Activated effector memory CD4-positive, alpha-beta T cell treated with Interleukin-2 at 50 U/mL for 16 hours (primary cell): ENCODE data around the gene PWWP2A.
"Not testable (repeated sequence)": the region's sequence is repeated elsewhere in the genome, so short reads cannot be mapped to it uniquely, and the experiment has no call there.

Experiments
- DNase-seq: peaks from one replicate; pipeline ENCODE4 v3.0.0-alpha.2; 2020

PWWP2A gene, protein sequence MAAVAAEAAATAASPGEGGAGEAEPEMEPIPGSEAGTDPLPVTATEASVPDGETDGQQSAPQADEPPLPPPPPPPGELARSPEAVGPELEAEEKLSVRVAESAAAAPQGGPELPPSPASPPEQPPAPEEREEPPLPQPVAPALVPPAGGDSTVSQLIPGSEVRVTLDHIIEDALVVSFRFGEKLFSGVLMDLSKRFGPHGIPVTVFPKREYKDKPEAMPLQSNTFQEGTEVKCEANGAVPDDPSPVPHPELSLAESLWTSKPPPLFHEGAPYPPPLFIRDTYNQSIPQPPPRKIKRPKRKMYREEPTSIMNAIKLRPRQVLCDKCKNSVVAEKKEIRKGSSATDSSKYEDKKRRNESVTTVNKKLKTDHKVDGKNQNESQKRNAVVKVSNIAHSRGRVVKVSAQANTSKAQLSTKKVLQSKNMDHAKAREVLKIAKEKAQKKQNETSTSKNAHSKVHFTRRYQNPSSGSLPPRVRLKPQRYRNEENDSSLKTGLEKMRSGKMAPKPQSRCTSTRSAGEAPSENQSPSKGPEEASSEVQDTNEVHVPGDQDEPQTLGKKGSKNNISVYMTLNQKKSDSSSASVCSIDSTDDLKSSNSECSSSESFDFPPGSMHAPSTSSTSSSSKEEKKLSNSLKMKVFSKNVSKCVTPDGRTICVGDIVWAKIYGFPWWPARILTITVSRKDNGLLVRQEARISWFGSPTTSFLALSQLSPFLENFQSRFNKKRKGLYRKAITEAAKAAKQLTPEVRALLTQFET

DNA sequence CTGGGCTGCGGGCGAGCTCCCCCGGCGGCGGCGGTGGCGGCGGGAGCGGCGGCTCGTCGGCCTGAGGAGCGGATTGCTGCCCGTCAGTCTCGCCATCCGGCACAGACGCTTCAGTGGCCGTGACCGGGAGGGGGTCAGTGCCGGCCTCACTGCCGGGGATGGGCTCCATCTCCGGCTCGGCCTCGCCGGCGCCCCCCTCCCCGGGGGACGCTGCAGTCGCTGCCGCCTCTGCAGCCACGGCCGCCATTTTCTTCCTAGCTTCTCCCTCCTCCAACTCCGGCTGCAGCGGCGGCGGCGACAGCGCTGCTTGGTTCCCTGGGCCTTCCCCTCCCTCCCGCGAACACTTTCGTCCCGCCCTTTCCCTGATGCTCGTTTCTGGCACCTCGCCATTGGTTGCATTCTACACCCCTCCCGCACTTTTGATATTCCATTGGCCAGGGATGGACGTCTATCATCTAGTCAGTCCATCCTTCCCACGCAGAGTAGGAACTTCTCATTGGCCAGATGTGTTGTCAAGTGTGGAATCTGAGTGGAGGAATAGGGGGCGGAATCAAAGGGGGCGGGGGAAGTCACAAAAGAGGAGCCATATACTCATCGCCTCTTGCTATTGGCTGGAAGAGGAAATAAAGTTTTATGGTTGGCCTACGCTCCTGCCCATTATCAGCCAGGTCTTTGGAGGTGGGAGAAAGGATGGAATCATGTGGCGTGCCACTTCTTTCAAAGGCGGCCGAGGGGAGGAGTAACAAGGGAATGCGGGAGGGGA, at the start of gene PWWP2A:
Gene PWWP2A (minus strand): TSS at position 309 of the 763 bp plus-strand sequence. CDS start 62 bp downstream, at position 247.
- peak; percentile 94 for DNase-seq

DNA sequence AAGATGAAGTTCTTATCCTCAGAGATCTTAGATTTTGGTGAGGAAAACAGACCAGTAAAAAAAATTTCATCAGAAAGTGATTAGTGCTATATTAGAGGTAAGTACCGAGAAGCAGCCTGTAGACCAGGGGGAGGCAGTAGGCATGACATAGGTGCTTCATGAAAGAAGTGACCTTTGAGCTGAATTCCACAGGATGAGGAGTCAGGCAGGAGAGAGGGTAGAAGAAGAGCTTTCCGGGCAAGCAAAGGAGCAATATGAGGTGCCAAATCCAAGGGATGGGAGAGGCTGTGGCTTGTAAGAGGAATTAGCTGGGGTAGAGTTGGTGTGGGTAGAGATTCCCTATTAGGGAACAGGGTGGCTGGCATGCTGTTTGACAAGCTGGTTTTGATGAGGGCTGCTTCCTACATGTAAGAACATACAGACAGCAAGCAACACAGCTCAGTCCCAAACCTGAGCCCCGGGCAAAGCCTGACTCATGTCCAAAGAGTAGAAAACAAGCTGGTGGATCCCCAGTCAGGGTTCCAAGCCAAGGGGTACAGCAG, 48.4 kb upstream of the PWWP2A start:
- DNase-seq = no peak

DNA sequence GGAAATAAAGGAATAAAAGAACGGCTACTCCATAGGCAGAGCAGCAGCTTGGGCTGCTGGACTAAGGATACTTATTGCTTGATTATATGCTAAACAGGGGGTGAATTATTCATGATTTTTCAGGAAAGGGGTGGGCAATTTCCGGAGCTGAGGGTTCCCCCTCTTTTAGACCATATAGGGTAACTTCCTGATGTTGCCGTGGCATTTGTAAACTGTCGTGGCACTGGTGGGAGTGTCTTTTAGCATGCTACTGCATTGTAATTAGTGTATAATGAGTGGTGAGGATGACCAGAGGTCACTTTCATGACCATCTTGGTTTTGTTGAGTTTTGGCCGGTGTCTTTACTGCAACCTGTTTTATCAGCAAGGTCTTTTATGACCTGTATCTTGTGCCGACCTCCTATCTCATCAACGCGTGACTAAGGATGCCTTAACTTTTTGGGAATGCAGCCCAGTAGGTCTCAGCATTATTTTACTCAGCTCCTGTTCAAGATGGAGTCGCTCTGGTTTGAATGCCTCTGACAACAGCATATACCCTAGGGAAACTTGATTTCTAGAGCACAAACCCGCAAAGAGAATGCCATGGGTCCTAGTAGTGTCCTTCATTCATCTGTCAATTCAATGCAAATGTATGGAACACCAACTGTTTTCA, 47.8 kb upstream of the PWWP2A start:
- DNase-seq = no peak

DNA sequence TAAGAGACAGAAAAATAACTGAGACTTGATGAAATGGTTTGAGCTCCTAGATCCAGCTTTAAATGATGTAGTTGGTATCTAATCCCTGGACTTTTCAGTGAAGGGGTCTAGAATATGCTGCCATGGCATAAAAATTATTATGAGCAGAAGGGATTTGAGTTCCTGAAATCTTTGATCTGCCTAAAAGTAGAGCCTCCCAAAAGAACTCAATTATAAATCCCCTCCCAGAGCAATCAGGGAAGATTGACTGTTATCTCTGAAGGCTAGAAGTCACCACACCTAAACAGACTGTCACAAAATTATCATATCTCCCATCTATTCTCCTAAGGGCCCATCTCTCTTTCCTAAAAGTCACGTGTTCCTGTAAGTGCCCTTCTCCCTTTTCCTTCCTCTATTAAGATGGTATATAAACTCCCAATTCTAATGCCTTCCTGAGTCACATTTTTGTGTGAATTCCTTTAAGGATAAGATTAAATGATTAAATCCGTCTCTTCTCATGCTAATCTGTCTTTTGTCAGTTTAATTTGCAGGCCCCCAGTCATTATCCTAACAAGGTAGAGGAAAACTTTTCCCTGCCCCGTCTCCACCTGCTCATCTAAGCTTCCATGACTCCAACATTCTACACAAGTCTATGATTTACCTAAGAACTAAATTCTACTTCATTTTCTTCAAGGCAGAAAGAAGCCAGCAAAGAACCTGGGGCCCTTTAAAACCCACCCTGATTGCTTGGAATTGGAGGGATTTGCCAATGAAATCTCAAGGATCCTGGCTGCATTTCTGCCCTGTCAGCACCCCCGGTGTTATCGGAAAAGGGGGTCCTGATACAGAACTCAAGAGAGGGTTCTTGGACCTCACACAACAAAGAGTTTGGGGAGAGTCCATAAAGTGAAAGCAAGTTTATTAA, 47.1 kb upstream of the PWWP2A start:
- DNase-seq = no peak

DNA sequence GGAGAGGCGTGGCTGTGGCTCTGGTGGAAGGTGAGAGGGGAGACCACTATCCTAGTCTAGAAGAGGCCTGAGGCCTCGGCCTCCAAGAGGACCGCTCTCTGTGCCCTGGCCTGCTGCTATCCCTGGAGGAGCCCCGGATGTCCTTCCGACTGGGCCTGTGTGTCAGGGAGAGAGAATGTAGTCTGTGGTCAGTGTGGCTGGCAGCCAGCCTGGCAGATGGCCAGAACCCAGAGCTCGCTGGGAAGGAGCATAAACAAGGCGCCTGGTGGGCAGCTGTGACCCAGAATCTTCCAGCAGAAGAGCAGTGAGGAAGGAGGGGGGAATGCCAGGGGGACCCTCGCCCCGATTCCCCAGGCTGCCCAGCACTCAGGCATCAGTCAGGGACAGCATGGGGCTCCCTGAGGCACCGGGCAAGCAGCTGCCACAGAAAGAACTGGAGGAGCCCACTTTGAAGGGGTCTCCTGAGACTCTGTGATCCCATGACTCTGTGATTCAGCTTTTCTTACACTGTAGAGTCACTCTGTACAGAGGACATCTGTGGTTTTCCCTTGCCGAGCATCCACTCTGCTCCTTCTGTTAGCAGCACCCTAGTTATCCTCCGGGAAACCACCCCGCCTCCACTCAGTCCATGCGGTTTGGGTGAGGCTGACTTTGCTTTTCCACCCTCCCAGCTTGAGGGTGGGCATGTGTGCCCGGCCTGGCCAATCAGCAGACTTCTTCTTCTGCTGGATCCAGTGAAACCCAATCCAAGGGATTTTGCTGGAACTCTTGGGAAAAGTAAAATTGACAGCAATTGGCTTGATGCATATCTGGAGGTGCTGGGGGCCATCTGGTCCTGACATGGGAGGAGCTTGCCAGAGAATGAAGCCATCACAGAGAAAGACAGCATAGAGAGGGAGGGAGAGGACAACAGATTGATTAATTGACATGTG, 46.2 kb upstream of the PWWP2A start:
- no peak for DNase-seq

DNA sequence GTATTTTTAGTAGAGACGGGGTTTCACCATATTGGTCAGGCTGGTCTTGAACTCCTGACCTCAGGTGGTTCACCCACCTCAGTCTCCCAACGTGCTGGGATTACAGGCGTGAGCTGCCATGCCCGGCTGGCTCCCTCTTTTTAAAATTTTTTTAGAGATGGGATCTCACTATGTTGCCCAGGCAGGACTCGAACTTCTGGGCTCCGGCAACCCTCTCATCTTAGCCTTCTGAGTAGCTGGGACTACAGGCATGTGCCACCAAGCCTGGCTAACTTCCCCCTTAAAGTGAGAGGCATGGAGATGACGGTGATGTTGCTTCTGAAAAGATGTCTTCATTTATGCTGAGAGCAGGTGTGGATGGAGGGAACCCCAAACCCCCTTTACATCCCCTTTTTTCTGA, 43.7 kb upstream of the PWWP2A start:
- DNase-seq = no peak

DNA sequence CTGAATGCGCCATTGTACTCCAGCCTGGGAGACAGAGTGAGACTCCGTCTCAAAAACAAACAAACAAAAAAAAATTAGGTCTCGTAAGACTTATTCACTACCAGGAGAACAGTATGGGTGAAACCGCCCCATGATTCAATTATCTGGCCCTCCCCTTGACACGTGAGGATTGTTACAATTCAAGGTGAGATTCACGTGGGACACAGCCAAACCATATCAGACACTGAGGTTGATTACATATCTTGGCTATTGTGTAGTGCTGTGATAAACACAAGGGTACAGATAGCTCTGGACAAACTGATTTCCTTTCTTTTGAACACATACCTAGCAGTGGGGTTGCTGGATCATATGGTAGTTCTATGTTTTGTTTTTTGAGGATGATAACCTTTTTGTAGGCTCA, 42.4 kb upstream of the PWWP2A start:
- DNase-seq = no peak

DNA sequence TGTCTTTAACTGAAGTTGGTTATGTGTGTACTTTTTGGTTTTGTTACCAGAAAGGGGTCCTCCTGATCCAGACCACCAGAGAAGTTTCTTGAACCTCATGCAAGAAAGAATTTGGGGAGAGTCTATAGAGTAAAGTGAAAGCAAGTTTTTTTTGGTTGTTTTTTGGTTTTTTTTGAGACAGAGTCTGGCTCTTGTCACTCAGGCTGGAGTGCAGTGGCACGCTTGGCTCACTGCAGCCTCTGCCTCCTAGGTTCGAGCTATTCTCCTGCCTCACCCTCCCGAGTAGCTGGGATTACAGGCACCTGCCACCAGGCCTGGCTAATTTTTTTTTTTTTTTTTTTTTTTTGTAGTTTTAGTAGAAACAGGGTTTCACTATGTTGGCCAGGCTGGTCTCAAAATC, 41.6 kb upstream of the PWWP2A start:
- not testable (repeated sequence) for DNase-seq

DNA sequence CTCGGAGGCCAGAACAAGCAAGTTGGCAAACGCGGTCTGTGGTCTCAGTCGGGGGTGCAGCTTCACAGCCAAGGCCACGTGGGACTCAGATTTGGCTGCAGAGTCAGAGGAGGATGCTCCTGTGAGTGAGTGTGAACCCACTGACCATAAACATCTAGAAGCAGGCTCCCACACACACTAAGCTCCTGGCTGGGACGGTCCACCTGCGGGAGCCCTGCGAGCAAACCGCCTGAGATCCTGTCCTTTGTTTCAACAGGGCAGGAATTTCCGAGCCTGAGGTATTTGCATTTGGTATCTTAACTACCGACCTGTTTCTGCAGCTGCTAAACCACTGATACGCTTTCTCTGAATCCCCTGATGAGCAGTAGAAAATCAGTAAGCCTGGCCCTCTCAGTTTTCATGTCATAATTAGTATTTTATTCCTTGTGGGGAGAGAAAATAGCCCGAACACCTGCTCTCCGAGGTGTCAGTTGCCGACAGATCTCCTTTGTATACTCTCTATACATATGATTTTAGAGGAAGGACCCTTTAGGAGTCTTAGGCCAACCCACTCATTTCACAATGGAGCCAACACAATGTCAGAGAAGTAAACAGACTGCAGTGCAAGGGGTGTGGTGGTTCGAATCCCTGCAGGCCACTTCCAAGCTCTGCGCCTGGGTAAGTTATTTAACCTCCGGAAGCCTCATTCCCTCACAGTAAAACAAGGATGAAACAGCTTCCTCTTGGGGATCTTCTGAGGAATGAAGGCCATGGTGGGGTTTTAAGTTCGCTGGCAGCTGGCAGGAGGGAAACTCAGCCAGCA, 40.9 kb upstream of the PWWP2A start:
- no peak for DNase-seq

DNA sequence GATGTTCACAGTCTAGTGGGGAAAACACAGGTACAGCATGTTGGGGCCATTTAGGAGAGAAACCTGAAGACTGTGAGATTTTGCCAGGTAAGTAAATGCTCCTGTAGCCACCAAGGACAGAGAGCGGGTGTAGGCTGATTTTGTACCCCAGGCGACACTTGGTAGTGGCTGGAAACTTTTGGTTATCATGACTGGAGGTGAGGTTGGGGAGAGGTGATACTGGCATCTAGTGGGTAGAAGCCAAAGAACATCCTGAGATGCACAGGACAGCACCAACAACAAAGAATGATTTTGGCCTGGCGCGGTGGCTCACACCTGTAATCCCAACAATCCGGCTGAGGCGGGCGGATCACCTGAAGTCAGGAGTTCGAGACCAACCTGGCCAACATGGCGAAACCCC, 38.8 kb upstream of the PWWP2A start:
- no peak for DNase-seq

DNA sequence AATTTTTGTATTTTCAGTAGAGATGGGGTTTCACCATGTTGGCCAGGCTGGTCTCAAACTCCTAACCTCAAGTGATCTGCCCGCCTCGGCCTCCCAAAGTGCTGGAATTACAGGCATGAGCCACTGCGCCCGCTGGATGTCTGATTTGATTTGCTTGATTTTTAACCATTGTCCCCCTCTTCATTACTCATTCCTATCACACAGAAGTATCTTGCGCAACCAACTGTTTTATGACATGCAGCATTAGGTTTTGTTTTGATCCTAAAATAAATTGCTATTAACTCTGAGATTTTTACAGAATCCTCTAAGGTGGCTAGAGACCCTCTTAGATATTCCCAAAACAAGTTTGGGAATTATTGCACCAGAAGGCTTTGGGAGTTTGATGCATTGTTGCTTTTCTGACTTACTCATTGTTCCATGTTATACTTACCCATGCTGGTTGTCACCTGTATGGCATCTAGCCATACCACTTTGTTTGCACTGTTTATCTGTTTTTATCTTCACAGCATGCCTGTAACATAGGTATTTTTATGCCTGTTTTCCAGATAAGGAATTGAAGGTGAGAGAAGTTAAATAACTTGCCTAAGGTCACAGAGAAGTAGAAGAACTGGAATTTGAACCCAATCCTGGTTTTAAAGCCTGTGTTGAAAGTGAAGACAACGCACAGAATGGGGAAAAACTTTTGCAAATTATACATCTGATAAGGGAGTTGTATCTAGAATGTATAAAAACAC, 35.9 kb upstream of the PWWP2A start:
- no peak for DNase-seq

DNA sequence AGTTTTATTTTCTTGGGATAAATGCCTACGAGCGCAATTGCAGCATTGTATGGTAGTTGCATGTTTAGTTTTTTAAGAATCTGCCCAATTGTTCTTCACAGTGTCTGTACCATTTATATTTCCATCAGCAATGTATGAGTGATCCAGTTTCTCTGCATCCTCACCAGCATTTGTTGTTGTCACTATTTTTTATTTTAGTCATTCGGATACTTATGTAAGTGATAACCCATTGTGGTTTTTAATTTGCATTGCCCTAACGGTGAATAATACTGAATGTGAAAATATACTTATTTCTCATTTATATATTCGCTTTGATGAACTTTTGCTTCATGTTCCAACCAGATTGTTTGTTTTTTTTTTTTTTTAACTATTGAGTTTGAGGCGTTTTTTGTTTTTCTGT, 33.7 kb upstream of the PWWP2A start:
- no peak for DNase-seq

DNA sequence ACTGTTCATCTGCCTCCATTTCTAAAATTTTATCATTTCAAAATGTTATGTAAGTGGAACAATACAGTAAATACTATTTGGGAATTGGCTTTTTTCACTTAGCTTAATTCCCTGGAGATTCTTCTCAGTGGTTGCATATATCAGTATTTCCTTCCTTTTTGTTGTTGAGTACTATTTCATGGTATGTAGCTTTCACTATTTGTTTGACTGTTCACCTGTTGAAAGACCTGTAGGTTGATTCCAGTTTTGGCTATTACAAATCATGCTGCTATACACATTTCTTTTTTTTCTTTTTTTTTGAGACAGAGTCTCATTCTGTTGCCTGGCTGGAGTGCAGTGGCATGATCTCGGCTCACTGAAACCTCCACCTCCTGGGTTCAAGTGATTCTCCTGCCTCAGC, 33.0 kb upstream of the PWWP2A start:
- DNase-seq = no peak

DNA sequence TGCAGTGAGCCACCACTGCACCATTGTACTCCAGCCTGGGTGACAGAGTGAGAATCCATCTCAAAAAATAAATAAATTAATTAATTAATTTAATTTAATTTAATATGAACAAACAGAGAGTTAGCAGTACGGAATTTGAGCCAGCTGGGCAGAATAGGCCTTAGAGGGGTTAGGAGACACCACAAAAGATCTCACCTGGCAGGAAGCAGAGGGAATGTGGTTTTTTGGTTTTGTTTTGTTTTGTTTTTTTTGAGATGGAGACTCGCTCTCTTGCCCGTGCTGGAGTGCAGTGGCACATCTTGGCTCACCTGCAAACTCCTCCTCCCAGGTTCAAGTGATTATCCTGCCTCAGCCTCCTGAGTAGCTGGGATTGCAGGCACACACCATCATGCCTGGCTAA, 31.8 kb upstream of the PWWP2A start:
- DNase-seq = no peak

DNA sequence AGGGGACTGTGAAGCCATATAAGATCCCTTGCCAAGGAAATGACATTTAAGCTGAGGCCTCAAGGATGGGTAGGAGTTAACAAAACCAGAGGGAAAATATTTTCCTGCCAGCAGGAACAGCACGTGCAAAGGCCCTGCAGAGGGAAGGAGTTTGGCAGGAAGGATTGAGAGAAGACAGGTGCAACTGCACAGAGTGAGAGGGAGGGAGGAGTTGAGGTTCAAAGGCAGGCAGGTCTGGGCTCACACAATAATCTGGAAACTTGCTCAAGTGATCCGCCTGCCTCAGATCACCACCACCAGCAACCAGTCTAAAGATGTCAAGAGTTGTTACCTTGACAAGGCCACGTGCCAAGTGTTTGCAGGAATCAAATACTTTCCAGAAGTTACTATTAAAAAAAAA, 31.1 kb upstream of the PWWP2A start:
- no peak for DNase-seq

DNA sequence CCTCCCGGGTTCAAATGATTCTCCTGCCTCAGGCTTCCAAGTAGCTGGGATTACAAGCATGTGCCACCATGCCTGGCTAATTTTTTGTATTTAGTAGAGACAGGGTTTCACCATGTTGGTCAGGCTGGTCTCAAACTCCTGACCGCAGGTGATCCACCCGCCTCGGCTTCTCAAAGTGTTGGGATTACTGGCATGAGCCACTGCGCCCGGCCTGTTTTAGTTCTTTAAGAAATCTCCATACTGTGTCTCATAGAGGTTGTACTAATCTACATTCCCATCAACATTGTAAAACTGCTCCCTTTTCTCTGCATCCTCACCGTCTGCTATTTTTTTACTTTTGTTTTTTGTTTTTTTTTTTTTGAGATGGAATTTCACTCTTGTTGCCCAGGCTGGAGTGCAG, 25.2 kb upstream of the PWWP2A start:
- DNase-seq = not testable (repeated sequence)

DNA sequence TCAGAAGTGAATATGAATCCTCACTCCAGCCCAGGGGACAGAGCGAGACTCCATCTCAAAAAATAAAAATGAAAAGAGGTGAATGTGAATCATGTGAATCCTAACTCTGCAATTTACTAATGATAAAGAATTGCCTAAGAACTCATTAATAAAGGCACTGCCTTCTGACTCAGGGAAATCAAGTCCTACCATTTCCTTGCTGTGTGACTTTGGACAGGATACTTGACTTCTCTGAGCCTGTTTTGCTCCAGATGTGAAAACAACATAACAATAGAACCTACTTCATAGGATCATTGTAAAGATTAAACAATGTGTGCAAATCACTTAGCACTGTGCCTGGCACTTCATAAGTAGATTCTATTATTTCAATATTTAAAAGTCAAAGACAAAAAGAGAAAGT, 15.1 kb upstream of the PWWP2A start:
- no peak for DNase-seq

DNA sequence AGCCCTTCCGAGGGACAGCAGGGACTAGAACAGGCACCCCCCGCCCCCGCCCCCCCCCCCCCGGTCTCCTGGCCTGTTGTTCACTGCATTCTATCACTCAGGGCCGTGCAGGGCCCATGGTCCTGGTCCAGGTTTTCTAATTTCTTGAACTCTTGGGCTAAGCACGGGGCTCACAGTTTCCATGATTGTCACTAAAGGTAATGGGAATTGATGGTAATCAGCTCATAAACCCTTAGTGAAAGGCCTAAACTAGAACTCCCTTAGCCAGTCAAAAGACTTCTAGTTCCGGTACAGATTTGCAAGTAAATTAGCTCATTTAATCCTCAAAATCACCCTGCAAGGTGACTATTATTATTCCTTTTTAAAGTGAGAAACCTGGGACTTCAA, 14.7 kb upstream of the PWWP2A start:
- DNase-seq = no peak
